Measurements from ENCODE around the gene C22orf39.

- TF ChIP-seq CTCF (conservative IDR thresholded peaks at IDR 0.05 in 1 of 2, IDR thresholded peaks at IDR 0.05 in 1 of 2; ENCODE audit: low read depth in 1 of 2, low read length in 2 of 2) (no peak), EZH2 (IDR thresholded peaks at IDR 0.05; ENCODE audit: low read length, missing control alignments) (no peak)
Measured at GRCh38 chr22:19470010-19470409, 22.5 kb upstream of the C22orf39 start.
